ENCODE data around the gene TNIK. TPM values are rescaled to one million over a fixed set of nuclear protein-coding genes. Genes with fewer than 3 reads are reported as not detected.

TNIK gene
- total RNA-seq, 1 experiment from 2014 or later: 7.0 TPM

- intact Hi-C loops (cut with micrococcal nuclease): loop anchor here (1.0 to 5.0 kb wide), 4 partner anchors 69 to 306 kb away; partner anchors contain the start of gene TNIK
- Histone ChIP-seq H3K9me3 (ENCODE audit: low read length) (no peaks in the 10 kb centered on the region), H3K9me2 (replicated peaks; ENCODE audit: low read length) (no peaks in the 10 kb centered on the region), H3F3A (ENCODE audit: low read length, unreplicated experiment) (no peaks in the 10 kb centered on the region), H3K4me2 (ENCODE audit: low read length) (peak overlapping the region; percentile 50), H3K9ac (ENCODE audit: low read length) (peak overlapping the region; percentile 2; the same call in 1 of the 2 replicates), H3K4me1 (ENCODE audit: insufficient read depth, low read length) (peaks cover 35% of the 10 kb centered on the region), H3K27ac (ENCODE audit: low read length) (peak overlapping the region; percentile 69), H2AFZ (ENCODE audit: low read length) (peak overlapping the region; percentile 53; the same call in 1 of the 2 replicates), H3K27me3 (ENCODE audit: low read length) (no peaks in the 10 kb centered on the region), H3K79me2 (ENCODE audit: low read length) (no peaks in the 10 kb centered on the region), H3K4me3 (ENCODE audit: low read length) (peak overlapping the region; percentile 20; the same call in 1 of the 2 replicates), H3K36me3 (ENCODE audit: low read depth, low read length) (no peaks in the 10 kb centered on the region), H4K20me1 (ENCODE audit: low read length) (no peaks in the 10 kb centered on the region)
- ChIA-PET CTCF (no interaction called here), POLR2A (ENCODE audit: unreplicated experiment) (no interaction called here)
- peak; percentile 35 for ATAC-seq
- BruUV-seq (replicated peaks): no TSS peak
- TF ChIP-seq CTCF (conservative IDR thresholded peaks at IDR 0.05; ENCODE audit: low read depth, low read length) (no peak), EZH2 (IDR thresholded peaks at IDR 0.05; ENCODE audit: low read length, unreplicated experiment) (no peak), EZH2phosphoT487 (IDR thresholded peaks at IDR 0.05; ENCODE audit: borderline replicate concordance, low read length) (no peak)
- peak; percentile 27 for DNase-seq
Measured at GRCh38 chr3:171260899-171261298, 199.3 kb downstream of the TNIK start.

GRCh38 chr3:171260466-171260865 lies 199.7 kb downstream of the TNIK start:
- H2AFZ ChIP-seq (ENCODE audit: low read length): no peak overlapping the region
- no peaks in the 10 kb centered on the region for H3K9me2 ChIP-seq (replicated peaks; ENCODE audit: low read length)
- H3K27ac ChIP-seq (ENCODE audit: low read length): 0 out of 2 replicates have a peak overlapping the region, but pooled peaks have one; percentile 69
- no TSS peak for BruUV-seq (replicated peaks)
- peaks cover 35% of the 10 kb centered on the region for H3K4me1 ChIP-seq (ENCODE audit: insufficient read depth, low read length)
- no peaks in the 10 kb centered on the region for H3K36me3 ChIP-seq (ENCODE audit: low read depth, low read length)
- no peaks in the 10 kb centered on the region for H3K27me3 ChIP-seq (ENCODE audit: low read length)
- intact Hi-C loops (cut with micrococcal nuclease): loop anchor here (2.0 to 5.0 kb wide), 3 partner anchors 68 to 307 kb away; partner anchors contain the start of gene TNIK
- H3K9ac ChIP-seq (ENCODE audit: low read length): no peak overlapping the region
- no peak overlapping the region for H3K4me2 ChIP-seq (ENCODE audit: low read length)
- no peaks in the 10 kb centered on the region for H3F3A ChIP-seq (ENCODE audit: low read length, unreplicated experiment)
- no peak for TF ChIP-seq EZH2 (IDR thresholded peaks at IDR 0.05; ENCODE audit: low read length, unreplicated experiment)
- no peak for TF ChIP-seq CTCF (conservative IDR thresholded peaks at IDR 0.05; ENCODE audit: low read depth, low read length)
- no peak for TF ChIP-seq EZH2phosphoT487 (IDR thresholded peaks at IDR 0.05; ENCODE audit: borderline replicate concordance, low read length)
- H3K9me3 ChIP-seq (ENCODE audit: low read length): no peaks in the 10 kb centered on the region
- ATAC-seq: no peak
- ChIA-PET CTCF (no interaction called here), POLR2A (ENCODE audit: unreplicated experiment) (no interaction called here)
- no peaks in the 10 kb centered on the region for H4K20me1 ChIP-seq (ENCODE audit: low read length)
- H3K4me3 ChIP-seq (ENCODE audit: low read length): no peak overlapping the region
- H3K79me2 ChIP-seq (ENCODE audit: low read length): no peaks in the 10 kb centered on the region
- DNase-seq: no peak

GRCh38 chr3:171258316-171258715 lies 201.9 kb downstream of the TNIK start:
- Histone ChIP-seq H3K27me3 (ENCODE audit: low read length) (no peaks in the 10 kb centered on the region), H3F3A (ENCODE audit: low read length, unreplicated experiment) (no peaks in the 10 kb centered on the region), H4K20me1 (ENCODE audit: low read length) (no peaks in the 10 kb centered on the region), H3K9ac (ENCODE audit: low read length) (no peak overlapping the region), H3K27ac (ENCODE audit: low read length) (no peak overlapping the region), H3K9me2 (replicated peaks; ENCODE audit: low read length) (no peaks in the 10 kb centered on the region), H3K9me3 (ENCODE audit: low read length) (no peaks in the 10 kb centered on the region), H3K4me2 (ENCODE audit: low read length) (no peak overlapping the region), H3K79me2 (ENCODE audit: low read length) (no peaks in the 10 kb centered on the region), H3K4me3 (ENCODE audit: low read length) (no peak overlapping the region), H2AFZ (ENCODE audit: low read length) (no peak overlapping the region), H3K36me3 (ENCODE audit: low read depth, low read length) (no peaks in the 10 kb centered on the region), H3K4me1 (ENCODE audit: insufficient read depth, low read length) (peaks cover 35% of the 10 kb centered on the region)
- POLR2A ChIA-PET (ENCODE audit: unreplicated experiment): no interaction called here
- CTCF ChIA-PET: no interaction called here
- DNase-seq: no peak
- TF ChIP-seq EZH2phosphoT487 (IDR thresholded peaks at IDR 0.05; ENCODE audit: borderline replicate concordance, low read length) (no peak), EZH2 (IDR thresholded peaks at IDR 0.05; ENCODE audit: low read length, unreplicated experiment) (no peak), CTCF (conservative IDR thresholded peaks at IDR 0.05; ENCODE audit: low read depth, low read length) (no peak)
- no peak for ATAC-seq
- intact Hi-C loops (cut with micrococcal nuclease): no loop called here
- BruUV-seq (replicated peaks): no TSS peak
